SK-N-MC (cell line): Measurements from ENCODE around the gene NCOA1.

ENCODE experiments used
- EZH2 ChIP-seq: fragments of 200-600 bp; sonication (generic); IDR thresholded peaks from one replicate; pipeline ENCODE4 v1.6.1; 2017; ENCODE audit warnings: antibody characterized with exemption
- POLR2AphosphoS5 ChIP-seq: IDR thresholded peaks from 2 replicates; pipeline ENCODE4 v1.6.1; 2012; ENCODE audit warnings: mild to moderate bottlenecking, low read depth, low read length, borderline replicate concordance

DNA sequence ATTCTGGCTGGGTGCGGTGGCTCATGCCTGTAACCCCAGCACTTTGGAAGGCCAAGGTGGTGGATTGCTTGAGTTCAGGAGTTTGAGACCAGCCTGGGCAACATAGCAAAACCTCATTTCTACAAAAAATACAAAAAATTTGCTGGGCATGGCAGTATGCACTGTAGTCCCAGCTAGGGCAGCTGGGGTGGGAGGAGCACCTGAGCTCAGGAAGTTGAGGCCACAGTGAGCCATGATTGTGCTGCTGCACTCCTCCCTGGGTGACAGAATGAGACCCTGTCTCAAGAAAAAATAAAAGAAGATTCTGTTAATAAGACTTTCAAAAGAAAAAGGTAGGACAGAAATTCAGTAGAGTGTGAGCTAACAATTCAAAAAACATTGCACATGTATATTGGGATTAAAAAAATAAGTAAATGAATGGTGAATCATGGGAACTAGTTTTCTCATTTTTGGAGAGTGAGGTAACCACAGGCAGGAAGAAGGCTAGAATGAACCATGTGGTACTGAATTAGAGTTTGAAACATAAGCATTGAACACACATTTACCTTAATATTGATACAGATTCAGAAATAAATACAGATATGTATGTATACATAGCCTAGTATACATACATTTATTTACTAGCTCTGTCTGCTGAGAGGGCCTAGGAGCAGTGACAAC is 53.5 kb downstream of the NCOA1 start:
- no peak for TF ChIP-seq POLR2AphosphoS5
- no peak for TF ChIP-seq EZH2
